LHCN-M2 (cell line): Measurements from ENCODE around the gene THRA. TPM values are rescaled to one million over a fixed set of nuclear protein-coding genes. Genes with fewer than 3 reads are reported as not detected.

Source experiments
- DNase-seq: peaks from one replicate; pipeline ENCODE4 v3.0.0-alpha.2; 2012; ENCODE audit warnings: low read depth
- total RNA-seq: library from RNA; depleted of rRNA; stranded (reverse); fragments of >200 nt; gene quantifications from 2 replicates; pipeline ENCODE4 v1.2.3, GENCODE V29; 2014

THRA gene
- total RNA-seq, 1 experiment from 2014 or later = 32.5 TPM

- peak; percentile 99 for DNase-seq
These were observed 36.3 kb downstream of the THRA start for GRCh38 chr17:40098846-40099618.

GRCh38 chr17:40099619-40100418, 37.1 kb downstream of the THRA start:
- DNase-seq = no peak

- DNase-seq = no peak
These were observed 37.6 kb downstream of the THRA start, which contains the start of gene NR1D1 for GRCh38 chr17:40100419-40100668. NR1D1 (minus strand) TSS chr17:40100589; CDS start chr17:40100094, 495 bp downstream.

GRCh38 chr17:40100669-40101366, 38.1 kb downstream of the THRA start:
- DNase-seq = peak; percentile 99

GRCh38 chr17:40101367-40102210, 38.8 kb downstream of the THRA start:
- no peak for DNase-seq

- DNase-seq = no peak
These were observed 40.4 kb downstream of the THRA start for GRCh38 chr17:40103071-40103661.

- no peak for DNase-seq
These were observed 40.9 kb downstream of the THRA start for GRCh38 chr17:40103688-40104087.

GRCh38 chr17:40104594-40105486, 42.1 kb downstream of the THRA start:
- DNase-seq = no peak

- no peak for DNase-seq
These were observed 43.3 kb downstream of the THRA start for GRCh38 chr17:40105861-40106759.

- DNase-seq = peak; percentile 76
These were observed 44.2 kb downstream of the THRA start for GRCh38 chr17:40106760-40107521.

GRCh38 chr17:40107522-40108174, 44.9 kb downstream of the THRA start:
- DNase-seq = no peak

GRCh38 chr17:40108970-40109824, 46.4 kb downstream of the THRA start:
- no peak for DNase-seq

- DNase-seq = no peak
These were observed 47.5 kb downstream of the THRA start for GRCh38 chr17:40110026-40110845.

GRCh38 chr17:40111221-40112128, 48.7 kb downstream of the THRA start:
- DNase-seq = peak; percentile 95
